ENCODE measurements around the gene TEN1. TPM values are rescaled to one million over a fixed set of nuclear protein-coding genes. Genes with fewer than 3 reads are reported as not detected.

The TEN1 gene
- total and polyA plus RNA-seq, 9 of the 15 experiments (the other 6 are each of a cell fraction or from before 2014, with no cell fraction given) = 1.3 to 25.7 (median 10.1) TPM

- peak; percentile 75 for TF ChIP-seq MGA (IDR thresholded peaks at IDR 0.05)
- TF ChIP-seq ZNF133 (CRISPR knock-in tag; IDR thresholded peaks at IDR 0.05) = no peak
- no peak for TF ChIP-seq FOXA3 (CRISPR knock-in tag; conservative IDR thresholded peaks at IDR 0.05 in 1 of 2, IDR thresholded peaks at IDR 0.05 in 1 of 2)
- TF ChIP-seq MLLT1 (IDR thresholded peaks at IDR 0.05) = no peak
- peak; percentile 60; the same call in 1 of the 2 replicates for TF ChIP-seq HDAC2 (IDR thresholded peaks at IDR 0.05)
- TF ChIP-seq ZBTB43 (CRISPR knock-in tag; IDR thresholded peaks at IDR 0.05) = no peak
- TF ChIP-seq ZSCAN32 (CRISPR knock-in tag; IDR thresholded peaks at IDR 0.05) = no peak
- peak; percentile 97 for TF ChIP-seq KAT7 (CRISPR knock-in tag; IDR thresholded peaks at IDR 0.05; ENCODE audit: borderline replicate concordance)
- peak in 1 of 2 experiments; percentile 97; a peak in 2 of 4 replicates for TF ChIP-seq NONO (IDR thresholded peaks at IDR 0.05; ENCODE audit: low read depth in 2 of 2, low read length in 1 of 2)
- TF ChIP-seq E2F1 (CRISPR knock-in tag; IDR thresholded peaks at IDR 0.05) = peak; percentile 94
Observed at GRCh38 chr17:75940727-75941441, 38.2 kb upstream of the TEN1 start, which contains the start of gene FBF1 (continued).
